Stimulated activated CD4-positive, alpha-beta T cell treated with anti-CD3 and anti-CD28 coated beads, Interleukin-1b, Interleukin-23, amount 100 ng/mL, for 48 hours (primary cell): ENCODE measurements around the gene INPP5K.
"Not testable (repeated sequence)": the region's sequence is repeated elsewhere in the genome, so short reads cannot be mapped to it uniquely, and the experiment has no call there.

Experiments used
- DNase-seq: peaks from one replicate; pipeline ENCODE4 v3.0.0-alpha.2; 2020

Gene INPP5K

GRCh38 chr17:1546292-1546922, 30.0 kb upstream of the INPP5K start:
- no peak for DNase-seq

- DNase-seq, result no peak
These were observed 29.2 kb upstream of the INPP5K start for GRCh38 chr17:1545618-1546017.

GRCh38 chr17:1542316-1542715, 25.9 kb upstream of the INPP5K start:
- DNase-seq, result no peak

GRCh38 chr17:1541367-1541904, 25.0 kb upstream of the INPP5K start:
- no peak for DNase-seq

GRCh38 chr17:1539811-1540210, 23.4 kb upstream of the INPP5K start:
- DNase-seq, result no peak

- no peak for DNase-seq
These were observed 19.3 kb upstream of the INPP5K start for GRCh38 chr17:1535737-1536136.

- no peak for DNase-seq
These were observed 17.4 kb upstream of the INPP5K start for GRCh38 chr17:1533661-1534325.

GRCh38 chr17:1532836-1533602, 16.6 kb upstream of the INPP5K start:
- peak; percentile 45 for DNase-seq

- DNase-seq, result no peak
These were observed 13.5 kb upstream of the INPP5K start for GRCh38 chr17:1529863-1530262.

- not testable (repeated sequence) for DNase-seq
These were observed 10.5 kb upstream of the INPP5K start for GRCh38 chr17:1526876-1527275.

GRCh38 chr17:1522626-1523025, 6.2 kb upstream of the INPP5K start:
- DNase-seq, result no peak

- DNase-seq, result no peak
These were observed 4.8 kb upstream of the INPP5K start for GRCh38 chr17:1521086-1521640.

GRCh38 chr17:1519678-1520077, 3.3 kb upstream of the INPP5K start:
- no peak for DNase-seq

- DNase-seq, result no peak
These were observed 2.0 kb upstream of the INPP5K start for GRCh38 chr17:1518410-1518809.

- DNase-seq, result peak; percentile 38
These were observed 598 bp downstream of the INPP5K start for GRCh38 chr17:1515640-1516387.

- no peak for DNase-seq
These were observed 4.1 kb downstream of the INPP5K start for GRCh38 chr17:1512351-1512750.

- DNase-seq, result no peak
These were observed 4.6 kb downstream of the INPP5K start for GRCh38 chr17:1511756-1512321.

GRCh38 chr17:1511290-1511689, 5.1 kb downstream of the INPP5K start:
- DNase-seq, result no peak

- no peak for DNase-seq
These were observed 7.0 kb downstream of the INPP5K start for GRCh38 chr17:1509290-1509881.

GRCh38 chr17:1508709-1509108, 7.7 kb downstream of the INPP5K start:
- DNase-seq, result not testable (repeated sequence)

GRCh38 chr17:1506649-1507267, 9.7 kb downstream of the INPP5K start:
- no peak for DNase-seq
